Measurements from ENCODE around the gene SMCO2.

The SMCO2 gene

DNA sequence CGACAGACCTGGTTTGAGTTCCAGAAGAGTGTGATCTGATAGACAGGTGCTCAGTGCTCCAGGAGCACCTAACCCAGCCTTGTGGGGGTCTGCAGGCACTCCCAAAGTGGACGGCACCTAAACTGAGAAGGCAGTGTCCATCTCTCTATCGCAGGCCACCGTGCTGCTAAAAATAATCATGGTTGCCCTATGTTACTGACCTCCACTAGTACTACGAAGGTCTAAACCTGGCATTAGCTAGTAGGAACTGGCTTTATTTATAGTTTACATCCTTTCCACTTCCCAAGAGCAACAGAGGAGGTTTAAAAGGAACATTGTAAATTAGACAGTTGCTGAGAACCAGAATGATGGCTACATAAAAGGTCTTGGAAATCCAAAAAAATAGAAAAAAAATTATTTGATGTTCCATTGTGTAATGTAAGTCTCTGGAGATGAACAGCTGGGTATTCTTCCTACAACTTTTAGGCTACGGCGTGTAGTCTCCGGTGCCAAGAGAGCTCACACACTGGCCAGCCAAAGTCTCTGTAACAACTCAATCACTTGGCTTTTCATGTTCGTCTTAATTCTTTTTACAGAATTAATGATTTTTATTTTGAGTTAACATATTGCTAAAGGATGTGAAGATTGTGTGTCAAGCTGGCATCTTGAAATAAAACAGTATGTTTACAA is 104.8 kb downstream of the SMCO2 start:
- DNase-seq (ENCODE audit: low read depth): no peak

Data from T follicular helper cell (primary cell).